ENCODE measurements around the gene MPST. TPM values are rescaled to one million over a fixed set of nuclear protein-coding genes. Genes with fewer than 3 reads are reported as not detected.

The MPST gene
- total RNA-seq, 1 experiment from 2014 or later: 31.4 TPM

- peaks cover 3% of the 10 kb centered on the region; the same call in 1 of the 2 replicates for H3K27me3 ChIP-seq (ENCODE audit: control insufficient read depth, insufficient read depth, low read length)
- H3K4me3 ChIP-seq (ENCODE audit: low read depth in 2 of 2, low read length in 2 of 2): no peak overlapping the region
- BruUV-seq (replicated peaks): no TSS peak
- TF ChIP-seq SIN3A (IDR thresholded peaks at IDR 0.05; ENCODE audit: borderline replicate concordance, insufficient read depth, low read depth, low read length): no peak
- no peak for TF ChIP-seq POLR2AphosphoS5 (IDR thresholded peaks at IDR 0.05; ENCODE audit: low read depth, low read length)
- no peak for TF ChIP-seq CTCF (IDR thresholded peaks at IDR 0.05)
- no peak for TF ChIP-seq TCF7L2 (IDR thresholded peaks at IDR 0.05; ENCODE audit: low read depth, low read length)
- ATAC-seq (no peak), DNase-seq (ENCODE audit: low read depth, low spot score) (no peak)
- intact Hi-C loops (cut with micrococcal nuclease; ENCODE audit: unreplicated experiment): no loop called here
- no peaks in the 10 kb centered on the region for H3K4me1 ChIP-seq (ENCODE audit: control insufficient read depth, insufficient read depth, low read length)
- ChIA-PET POLR2A (no interaction called here), CTCF (no interaction called here)
- H3K36me3 ChIP-seq (ENCODE audit: control insufficient read depth, insufficient read depth, low read length): no peaks in the 10 kb centered on the region
- in situ Hi-C loops (cut with HindIII; ENCODE audit: low pct_unique_long_range_greater_than_20kb, low sequenced_read_pairs): no loop called here
- no peak overlapping the region for H3K27ac ChIP-seq (ENCODE audit: low read length)
- no peaks in the 10 kb centered on the region for H3K9me3 ChIP-seq (ENCODE audit: control insufficient read depth, insufficient read depth, low read depth, low read length)
Observed at GRCh38 chr22:37002633-37003032, 16.9 kb upstream of the MPST start.

GRCh38 chr22:37007651-37008050 is 11.9 kb upstream of the MPST start:
- Histone ChIP-seq H3K4me3 (ENCODE audit: low read depth in 2 of 2, low read length in 2 of 2) (no peak overlapping the region), H3K4me1 (ENCODE audit: control insufficient read depth, insufficient read depth, low read length) (peaks cover 4% of the 10 kb centered on the region), H3K27me3 (ENCODE audit: control insufficient read depth, insufficient read depth, low read length) (peaks cover 3% of the 10 kb centered on the region; the same call in 1 of the 2 replicates), H3K9me3 (ENCODE audit: control insufficient read depth, insufficient read depth, low read depth, low read length) (no peaks in the 10 kb centered on the region), H3K36me3 (ENCODE audit: control insufficient read depth, insufficient read depth, low read length) (no peaks in the 10 kb centered on the region), H3K27ac (ENCODE audit: low read length) (no peak overlapping the region)
- CTCF ChIA-PET: no interaction called here
- no peak for ATAC-seq
- POLR2A ChIA-PET: no interaction called here
- TF ChIP-seq CTCF (IDR thresholded peaks at IDR 0.05) (no peak), SIN3A (IDR thresholded peaks at IDR 0.05; ENCODE audit: borderline replicate concordance, insufficient read depth, low read depth, low read length) (no peak), REST (IDR thresholded peaks at IDR 0.05; ENCODE audit: insufficient read depth in 1 of 2, low read depth in 2 of 2, low read length in 1 of 2) (no peak), TCF7L2 (IDR thresholded peaks at IDR 0.05; ENCODE audit: low read depth, low read length) (no peak), POLR2AphosphoS5 (IDR thresholded peaks at IDR 0.05; ENCODE audit: low read depth, low read length) (no peak)
- no peak for DNase-seq (ENCODE audit: low read depth, low spot score)
- BruUV-seq (replicated peaks): no TSS peak
- in situ Hi-C loops (cut with HindIII; ENCODE audit: low pct_unique_long_range_greater_than_20kb, low sequenced_read_pairs): no loop called here
- intact Hi-C loops (cut with micrococcal nuclease; ENCODE audit: unreplicated experiment): no loop called here

Measured in Panc1 (cell line).